Measurements from ENCODE around the gene EVI5. TPM values are rescaled to one million over a fixed set of nuclear protein-coding genes. Genes with fewer than 3 reads are reported as not detected.

EVI5 gene
- total RNA-seq, 1 experiment from 2014 or later: 31.2 TPM

- Histone ChIP-seq H3K4me3 (ENCODE audit: low read depth, low read length) (no peak overlapping the region), H3K27me3 (replicated peaks; ENCODE audit: control insufficient read depth, insufficient read depth, low read length) (no peaks in the 10 kb centered on the region), H3K9me3 (no peaks in the 10 kb centered on the region), H3K36me3 (ENCODE audit: control insufficient read depth, insufficient read depth, low read length) (no peaks in the 10 kb centered on the region), H3K4me1 (no peaks in the 10 kb centered on the region)
- H3K4me1 Mint-ChIP-seq (ENCODE audit: low read depth, unreplicated experiment): no peaks in the 10 kb centered on the region
- BruUV-seq (replicated peaks): no TSS peak
- intact Hi-C loops (cut with micrococcal nuclease; ENCODE audit: unreplicated experiment): no loop called here
- DNase-seq: no peak
- no peaks in the 10 kb centered on the region for H3K9me3 Mint-ChIP-seq (ENCODE audit: unreplicated experiment)
- H3K36me3 Mint-ChIP-seq (ENCODE audit: insufficient read depth, unreplicated experiment): peaks cover 6% of the 10 kb centered on the region
- no peak overlapping the region for H3K27ac Mint-ChIP-seq (ENCODE audit: unreplicated experiment)
- TF ChIP-seq CTCF (IDR thresholded peaks at IDR 0.05; ENCODE audit: insufficient read depth in 1 of 2, low read depth in 1 of 2, low read length in 1 of 2, severe bottlenecking in 1 of 2, unreplicated experiment in 1 of 2): no peak
- ChIA-PET POLR2A (no interaction called here), CTCF (no interaction called here)
- no peak overlapping the region for H3K4me3 Mint-ChIP-seq (ENCODE audit: unreplicated experiment)
- no peaks in the 10 kb centered on the region for H3K27me3 Mint-ChIP-seq (ENCODE audit: insufficient read depth, unreplicated experiment)
Observed at GRCh38 chr1:92502247-92502646, 282.7 kb downstream of the EVI5 start.

- Mint-ChIP-seq H3K4me1 (ENCODE audit: low read depth, unreplicated experiment) (no peaks in the 10 kb centered on the region), H3K4me3 (ENCODE audit: unreplicated experiment) (no peak overlapping the region), H3K27me3 (ENCODE audit: insufficient read depth, unreplicated experiment) (no peaks in the 10 kb centered on the region), H3K27ac (ENCODE audit: unreplicated experiment) (no peak overlapping the region), H3K36me3 (ENCODE audit: insufficient read depth, unreplicated experiment) (no peaks in the 10 kb centered on the region), H3K9me3 (ENCODE audit: unreplicated experiment) (no peaks in the 10 kb centered on the region)
- no peaks in the 10 kb centered on the region for H3K36me3 ChIP-seq (ENCODE audit: control insufficient read depth, insufficient read depth, low read length)
- intact Hi-C loops (cut with micrococcal nuclease; ENCODE audit: unreplicated experiment): no loop called here
- no peak overlapping the region for H3K4me3 ChIP-seq (ENCODE audit: low read depth, low read length)
- TF ChIP-seq CTCF (IDR thresholded peaks at IDR 0.05; ENCODE audit: insufficient read depth in 1 of 2, low read depth in 1 of 2, low read length in 1 of 2, severe bottlenecking in 1 of 2, unreplicated experiment in 1 of 2): no peak
- ChIA-PET CTCF (no interaction called here), POLR2A (no interaction called here)
- no peak for DNase-seq
- no TSS peak for BruUV-seq (replicated peaks)
- no peaks in the 10 kb centered on the region for H3K4me1 ChIP-seq
- no peaks in the 10 kb centered on the region for H3K9me3 ChIP-seq
- H3K27me3 ChIP-seq (replicated peaks; ENCODE audit: control insufficient read depth, insufficient read depth, low read length): no peaks in the 10 kb centered on the region
Observed at GRCh38 chr1:92500552-92500951, 284.4 kb downstream of the EVI5 start.

GRCh38 chr1:92495392-92496063 is 289.4 kb downstream of the EVI5 start:
- TF ChIP-seq CTCF (IDR thresholded peaks at IDR 0.05; ENCODE audit: insufficient read depth in 1 of 2, low read depth in 1 of 2, low read length in 1 of 2, severe bottlenecking in 1 of 2, unreplicated experiment in 1 of 2): no peak
- H3K36me3 ChIP-seq (ENCODE audit: control insufficient read depth, insufficient read depth, low read length): no peaks in the 10 kb centered on the region
- H3K4me1 Mint-ChIP-seq (ENCODE audit: low read depth, unreplicated experiment): no peaks in the 10 kb centered on the region
- no peak overlapping the region for H3K27ac Mint-ChIP-seq (ENCODE audit: unreplicated experiment)
- H3K9me3 ChIP-seq: no peaks in the 10 kb centered on the region
- no peaks in the 10 kb centered on the region for H3K9me3 Mint-ChIP-seq (ENCODE audit: unreplicated experiment)
- H3K4me3 Mint-ChIP-seq (ENCODE audit: unreplicated experiment): no peak overlapping the region
- H3K36me3 Mint-ChIP-seq (ENCODE audit: insufficient read depth, unreplicated experiment): no peaks in the 10 kb centered on the region
- ChIA-PET CTCF (no interaction called here), POLR2A (no interaction called here)
- intact Hi-C loops (cut with micrococcal nuclease; ENCODE audit: unreplicated experiment): no loop called here
- no peaks in the 10 kb centered on the region for H3K4me1 ChIP-seq
- DNase-seq: no peak
- no peak overlapping the region for H3K4me3 ChIP-seq (ENCODE audit: low read depth, low read length)
- no TSS peak for BruUV-seq (replicated peaks)
- no peaks in the 10 kb centered on the region for H3K27me3 Mint-ChIP-seq (ENCODE audit: insufficient read depth, unreplicated experiment)
- H3K27me3 ChIP-seq (replicated peaks; ENCODE audit: control insufficient read depth, insufficient read depth, low read length): no peaks in the 10 kb centered on the region

Data from Caco-2 (cell line).